Hepatocyte (in vitro differentiated cells): ENCODE results near the gene FGF8. TPM values are rescaled to one million over a fixed set of nuclear protein-coding genes. Genes with fewer than 3 reads are reported as not detected.

Experiments used
- DNase-seq: peaks from one replicate; pipeline ENCODE4 v3.0.0-alpha.2; 2016; ENCODE audit warnings: low spot score
- H2AFZ ChIP-seq: fragments of 200-600 bp; sonication (generic); 2 replicates; pipeline ENCODE4 v1.6.0; 2016; ENCODE audit warnings: antibody characterized with exemption, mild to moderate bottlenecking
- H3K27ac ChIP-seq: fragments of 200-600 bp; sonication (generic); 2 replicates; pipeline ENCODE4 v1.5.1; 2016; ENCODE audit warnings: mild to moderate bottlenecking
- H3K27me3 ChIP-seq: fragments of 200-600 bp; sonication (generic); 2 replicates; pipeline ENCODE4 v1.6.1; 2016
- H3K36me3 ChIP-seq: fragments of 200-600 bp; sonication (generic); replicated peaks from 2 replicates; pipeline ENCODE4 v1.5.1; 2016; ENCODE audit warnings: low read depth; ENCODE audit not compliant: insufficient read depth
- H3K4me1 ChIP-seq: fragments of 200-600 bp; sonication (generic); 2 replicates; pipeline ENCODE4 v1.5.1; 2016; ENCODE audit warnings: mild to moderate bottlenecking, moderate library complexity; ENCODE audit not compliant: insufficient read depth
- H3K4me2 ChIP-seq: fragments of 200-600 bp; sonication (generic); 2 replicates; pipeline ENCODE4 v1.6.0; 2016
- H3K4me3 ChIP-seq: fragments of 200-600 bp; sonication (generic); 2 replicates; pipeline ENCODE4 v1.5.1; 2016; ENCODE audit warnings: mild to moderate bottlenecking
- H3K79me2 ChIP-seq: fragments of 200-600 bp; sonication (generic); 2 replicates; pipeline ENCODE4 v1.6.0; 2017; ENCODE audit warnings: mild to moderate bottlenecking
- H3K9me2 ChIP-seq: fragments of 200-600 bp; sonication (generic); replicated peaks from 2 replicates; pipeline ENCODE4 v1.6.0; 2017; ENCODE audit warnings: mild to moderate bottlenecking; ENCODE audit not compliant: insufficient read depth
- H3K9me3 ChIP-seq: fragments of 200-600 bp; sonication (generic); 2 replicates; pipeline ENCODE4 v1.5.1; 2016; ENCODE audit warnings: low read depth, mild to moderate bottlenecking
- H4K20me1 ChIP-seq: fragments of 200-600 bp; sonication (generic); 2 replicates; pipeline ENCODE4 v1.6.0; 2016; ENCODE audit warnings: mild to moderate bottlenecking; ENCODE audit not compliant: insufficient read depth, poor library complexity, severe bottlenecking
- CTCF ChIP-seq: fragments of 200-600 bp; sonication (generic); IDR thresholded peaks from 2 replicates; pipeline ENCODE4 v1.5.1; 2016; ENCODE audit warnings: antibody characterized with exemption, mild to moderate bottlenecking; ENCODE audit not compliant: poor library complexity
- EZH2 ChIP-seq: fragments of 200-600 bp; sonication (generic); IDR thresholded peaks from 2 replicates; pipeline ENCODE4 v1.6.1; 2016; ENCODE audit warnings: antibody characterized with exemption, mild to moderate bottlenecking, borderline replicate concordance
- EZH2phosphoT487 ChIP-seq: fragments of 200-600 bp; sonication (generic); IDR thresholded peaks from one replicate; pipeline ENCODE4 v1.6.1; 2018; ENCODE audit warnings: antibody characterized with exemption, mild to moderate bottlenecking, low read depth, moderate library complexity; ENCODE audit not compliant: unreplicated experiment, severe bottlenecking
- WGBS: methylation state at CpG from one replicate; pipeline ENCODE4 v1.1.6; 2016; ENCODE audit warnings: low lambda C conversion rate; ENCODE audit errors: missing lambda C conversion rate; 5-methylcytosine and 5-hydroxymethylcytosine counted together
- polyA plus RNA-seq: library from polyadenylated mRNA; unstranded; fragments of >200 nt; fragmentation: Nextera tagmentation; extraction: Ambion mirVana; gene quantifications from 2 replicates; pipeline ENCODE4 v1.2.1, GENCODE V29; 2016
- total RNA-seq: library from RNA; depleted of rRNA; stranded (reverse); fragments of >200 nt; gene quantifications from 2 replicates; pipeline ENCODE4 v1.2.3, GENCODE V29; 2014

The FGF8 gene
- total and polyA plus RNA-seq, 2 experiments from 2014 or later: not detected

- Histone ChIP-seq H3K4me1 (peaks cover 35% of the 10 kb centered on the region), H4K20me1 (no peaks in the 10 kb centered on the region), H3K27me3 (peaks cover 43% of the 10 kb centered on the region), H3K9me3 (no peaks in the 10 kb centered on the region), H3K4me3 (no peak overlapping the region), H3K4me2 (peak overlapping the region; percentile 95), H3K9me2 (no peaks in the 10 kb centered on the region), H2AFZ (peak overlapping the region; percentile 50), H3K36me3 (no peaks in the 10 kb centered on the region), H3K27ac (no peak overlapping the region), H3K79me2 (no peaks in the 10 kb centered on the region)
- WGBS: 5% methylated on average over 28 of the region's 51 CpGs
- DNase-seq: peak; percentile 90
- TF ChIP-seq CTCF (peak; percentile 69), EZH2phosphoT487 (no peak), EZH2 (no peak)
These were observed 3.8 kb upstream of the FGF8 start for GRCh38 chr10:101779544-101780186.

GRCh38 chr10:101778781-101779543 lies 3.0 kb upstream of the FGF8 start:
- Histone ChIP-seq H2AFZ (peak overlapping the region; percentile 50), H3K4me2 (peak overlapping the region; percentile 95), H3K79me2 (no peaks in the 10 kb centered on the region), H3K4me3 (peak overlapping the region; percentile 27), H3K27me3 (peaks cover 50% of the 10 kb centered on the region), H3K4me1 (peaks cover 33% of the 10 kb centered on the region), H3K27ac (no peak overlapping the region), H4K20me1 (no peaks in the 10 kb centered on the region), H3K9me3 (no peaks in the 10 kb centered on the region), H3K9me2 (no peaks in the 10 kb centered on the region), H3K36me3 (no peaks in the 10 kb centered on the region)
- 3% methylated on average over 49 of the region's 58 CpGs for WGBS
- DNase-seq: peak; percentile 72
- TF ChIP-seq CTCF: no peak
- TF ChIP-seq EZH2: peak; percentile 69
- TF ChIP-seq EZH2phosphoT487: no peak

GRCh38 chr10:101778151-101778780 lies 2.4 kb upstream of the FGF8 start:
- H3K4me1 ChIP-seq: peaks cover 30% of the 10 kb centered on the region
- H3K79me2 ChIP-seq: no peaks in the 10 kb centered on the region
- no peaks in the 10 kb centered on the region for H4K20me1 ChIP-seq
- H3K27me3 ChIP-seq: peaks cover 57% of the 10 kb centered on the region
- H3K27ac ChIP-seq: no peak overlapping the region
- TF ChIP-seq EZH2phosphoT487: no peak
- no peak for TF ChIP-seq EZH2
- no peak for TF ChIP-seq CTCF
- H3K36me3 ChIP-seq: no peaks in the 10 kb centered on the region
- no peak overlapping the region for H3K4me3 ChIP-seq
- H3K9me3 ChIP-seq: no peaks in the 10 kb centered on the region
- 51% methylated on average over 9 of the region's 12 CpGs for WGBS
- no peak for DNase-seq
- H2AFZ ChIP-seq: no peak overlapping the region
- peak overlapping the region; percentile 95 for H3K4me2 ChIP-seq
- no peaks in the 10 kb centered on the region for H3K9me2 ChIP-seq
